Keratinocyte (primary cell): Measurements from ENCODE around the gene C4BPA. TPM values are rescaled to one million over a fixed set of nuclear protein-coding genes. Genes with fewer than 3 reads are reported as not detected.
A peak's percentile ranks its signal among the peaks of the same experiment; 100 is the strongest.

ENCODE experiments used
- DNase-seq: peaks from one replicate; pipeline ENCODE4 v3.0.0-alpha.2; 2011; ENCODE audit warnings: low read depth, missing footprints, low spot score
- FAIRE-seq: peaks from 2 replicates; lab custom pipeline; 2011; peaks lifted over from hg19 to GRCh38; lab: Jason Lieb, UNC
- H2AFZ ChIP-seq: 2 replicates; pipeline ENCODE4 v1.6.0; 2012; ENCODE audit warnings: low read length, control low read depth, inconsistent platforms; ENCODE audit not compliant: control insufficient read depth
- H3K27ac ChIP-seq: 2 replicates; pipeline ENCODE4 v1.5.1; 2011; ENCODE audit warnings: low read length; ENCODE audit not compliant: control insufficient read depth, insufficient read depth
- H3K27me3 ChIP-seq: 3 replicates; pipeline ENCODE4 v1.6.0; 2011; ENCODE audit warnings: low read length; ENCODE audit not compliant: control insufficient read depth, insufficient read depth; ENCODE audit errors: extremely low read depth
- H3K36me3 ChIP-seq, 2 experiments: 2 replicates in 1 of 2; 3 replicates in 1 of 2; pipeline ENCODE4 v1.5.1; 2011; ENCODE audit warnings: low read length in 2 of 2, mild to moderate bottlenecking in 1 of 2; ENCODE audit not compliant: control insufficient read depth in 2 of 2, insufficient read depth in 2 of 2; ENCODE audit errors: extremely low read depth in 1 of 2
- H3K4me1 ChIP-seq: 3 replicates; pipeline ENCODE4 v1.5.1; 2011; ENCODE audit warnings: low read length; ENCODE audit not compliant: control insufficient read depth, insufficient read depth; ENCODE audit errors: extremely low read depth
- H3K4me2 ChIP-seq: 3 replicates; pipeline ENCODE4 v1.6.0; 2011; ENCODE audit warnings: low read depth, low read length; ENCODE audit not compliant: control insufficient read depth, insufficient read depth; ENCODE audit errors: extremely low read depth
- H3K4me3 ChIP-seq, 3 experiments: fragments of 200-600 bp in 1 of 3; sonication (generic) in 1 of 3; 2 replicates in 2 of 3; 3 replicates in 1 of 3; pipeline ENCODE4 v1.5.1; 2011 to 2016; ENCODE audit warnings: low read length in 3 of 3, mild to moderate bottlenecking in 3 of 3, control low read depth in 2 of 3, inconsistent platforms in 1 of 3, low read depth in 1 of 3, mixed read lengths in 1 of 3, mixed run types in 1 of 3, moderate library complexity in 1 of 3; ENCODE audit not compliant: control insufficient read depth in 2 of 3, insufficient read depth in 2 of 3; ENCODE audit errors: extremely low read depth in 1 of 3
- H3K79me2 ChIP-seq: 2 replicates; pipeline ENCODE4 v1.6.0; 2012; ENCODE audit warnings: low read length; ENCODE audit not compliant: control insufficient read depth, insufficient read depth
- H3K9ac ChIP-seq: 3 replicates; pipeline ENCODE4 v1.6.0; 2011; ENCODE audit warnings: low read length; ENCODE audit not compliant: control insufficient read depth, insufficient read depth; ENCODE audit errors: extremely low read depth
- H3K9me1 ChIP-seq: 3 replicates; pipeline ENCODE4 v1.6.0; 2011; ENCODE audit warnings: low read length; ENCODE audit not compliant: control insufficient read depth, insufficient read depth; ENCODE audit errors: extremely low read depth
- H3K9me3 ChIP-seq: 2 replicates; pipeline ENCODE4 v1.5.1; 2012; ENCODE audit warnings: low read depth, low read length; ENCODE audit not compliant: control insufficient read depth
- H4K20me1 ChIP-seq: 3 replicates; pipeline ENCODE4 v1.6.0; 2011; ENCODE audit warnings: low read length; ENCODE audit not compliant: control insufficient read depth, insufficient read depth; ENCODE audit errors: extremely low read depth
- EZH2 ChIP-seq: IDR thresholded peaks from one replicate; pipeline ENCODE4 v1.6.1; 2012; ENCODE audit warnings: inconsistent platforms, mild to moderate bottlenecking, low read length, moderate library complexity
- dilution Hi-C: fragments of 300-500 bp; cut with MboI; formaldehyde crosslinking; loops from one replicate; pipeline ENCODE4 v1.7.0; 2020; ENCODE audit warnings: low sequenced_read_pairs; ENCODE audit not compliant: extremely low pct_ligation_motif_present
- polyA plus RNA-seq, 5 experiments: library from polyadenylated mRNA; depleted of rRNA in 3 of 5; stranded (reverse) in 3 of 5; stranded (forward) in 1 of 5; unstranded in 1 of 5; fragments of >200 nt; gene quantifications; 1 replicate in 1 of 5; 2 replicates in 3 of 5; 3 replicates in 1 of 5; pipeline versions ENCODE4 v1.2.1 to v1.2.3, GENCODE V29; 2011 to 2012; ENCODE audit warnings: missing spikeins in 2 of 5, low read depth in 1 of 5, low replicate concordance in 1 of 5
- TF ChIP-seq, protein P1 (sequence below), 3 experiments: IDR thresholded peaks in 1 of 3; conservative IDR thresholded peaks in 1 of 3; optimal IDR thresholded peaks in 1 of 3; 2 replicates in 2 of 3; 3 replicates in 1 of 3; pipeline versions ENCODE3 to v1.5.1; 2011; ENCODE audit warnings: low read length in 3 of 3, mild to moderate bottlenecking in 3 of 3, moderate library complexity in 2 of 3, control low read depth in 1 of 3, inconsistent platforms in 1 of 3; ENCODE audit not compliant: insufficient read depth in 2 of 3; ENCODE audit errors: extremely low read depth in 1 of 3

The C4BPA gene
- polyA plus RNA-seq, 1 donor (not counting 4 experiments of a cell fraction or from before 2014, with no cell fraction given) = not detected

DNA sequence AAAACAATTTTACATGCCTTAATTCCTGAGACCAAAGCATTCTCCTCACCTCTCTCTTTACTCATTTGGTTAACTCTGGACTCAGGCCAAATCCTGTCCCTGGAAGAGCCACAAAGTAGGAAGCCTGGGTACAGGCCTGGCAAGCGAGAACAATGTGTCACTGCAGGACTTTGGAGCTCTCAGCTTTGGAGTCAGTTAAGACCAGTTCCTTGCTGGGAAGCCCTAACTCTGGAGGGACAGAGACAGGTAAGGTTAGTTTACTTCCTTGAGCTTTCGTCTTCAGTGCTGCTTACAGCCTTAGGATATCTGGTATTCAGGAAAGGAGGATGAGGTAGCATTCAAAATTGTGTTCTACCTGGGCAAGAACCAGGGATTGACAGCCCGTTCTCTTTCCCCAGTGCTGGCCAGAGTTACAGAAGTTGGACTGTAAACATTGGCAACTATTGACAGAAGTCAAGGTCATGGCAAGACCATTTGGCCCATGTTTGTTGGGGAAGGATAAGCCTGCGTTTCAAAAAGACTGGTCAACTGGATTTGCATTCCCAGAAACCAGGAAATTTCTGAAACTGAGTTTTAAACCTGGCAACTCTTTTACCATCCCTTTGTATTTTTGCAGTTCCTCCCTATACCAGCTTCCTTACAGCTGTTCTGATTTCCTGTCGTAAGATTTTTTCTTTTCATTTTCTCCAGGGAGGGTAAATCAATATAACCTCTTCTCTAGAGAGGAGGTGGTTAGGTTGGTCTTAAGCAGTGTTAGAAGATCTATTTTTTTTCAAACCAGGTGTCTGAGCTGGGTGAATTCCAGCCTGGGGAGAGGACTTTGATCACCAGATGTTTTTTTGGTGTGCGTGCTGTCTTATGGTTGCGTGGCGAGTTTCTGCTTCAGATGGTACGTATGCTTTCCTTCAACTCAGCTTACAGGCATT is 15.1 kb upstream of the C4BPA start, which contains the start of gene C4BPB:
C4BPB (plus strand) TSS at position 160 of the 926 bp plus-strand sequence; CDS start at position 832, 672 bp downstream.
- TF ChIP-seq, protein P1, sequence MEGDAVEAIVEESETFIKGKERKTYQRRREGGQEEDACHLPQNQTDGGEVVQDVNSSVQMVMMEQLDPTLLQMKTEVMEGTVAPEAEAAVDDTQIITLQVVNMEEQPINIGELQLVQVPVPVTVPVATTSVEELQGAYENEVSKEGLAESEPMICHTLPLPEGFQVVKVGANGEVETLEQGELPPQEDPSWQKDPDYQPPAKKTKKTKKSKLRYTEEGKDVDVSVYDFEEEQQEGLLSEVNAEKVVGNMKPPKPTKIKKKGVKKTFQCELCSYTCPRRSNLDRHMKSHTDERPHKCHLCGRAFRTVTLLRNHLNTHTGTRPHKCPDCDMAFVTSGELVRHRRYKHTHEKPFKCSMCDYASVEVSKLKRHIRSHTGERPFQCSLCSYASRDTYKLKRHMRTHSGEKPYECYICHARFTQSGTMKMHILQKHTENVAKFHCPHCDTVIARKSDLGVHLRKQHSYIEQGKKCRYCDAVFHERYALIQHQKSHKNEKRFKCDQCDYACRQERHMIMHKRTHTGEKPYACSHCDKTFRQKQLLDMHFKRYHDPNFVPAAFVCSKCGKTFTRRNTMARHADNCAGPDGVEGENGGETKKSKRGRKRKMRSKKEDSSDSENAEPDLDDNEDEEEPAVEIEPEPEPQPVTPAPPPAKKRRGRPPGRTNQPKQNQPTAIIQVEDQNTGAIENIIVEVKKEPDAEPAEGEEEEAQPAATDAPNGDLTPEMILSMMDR (optimal IDR thresholded peaks at IDR 0.05 in 1 of 3, IDR thresholded peaks at IDR 0.05 in 1 of 3, conservative IDR thresholded peaks at IDR 0.05 in 1 of 3; ENCODE audit: extremely low read depth in 1 of 3, insufficient read depth in 2 of 3, low read length in 3 of 3) = no peak
- TF ChIP-seq EZH2 = no peak
- Histone ChIP-seq H3K4me1 (peaks cover 5% of the 10 kb centered on the region), H3K36me3 (no peaks in the 10 kb centered on the region), H2AFZ (no peak within 1 kb of the TSS), H3K27me3 (peaks cover 4% of the 10 kb centered on the region), H3K9me3 (no peaks in the 10 kb centered on the region), H3K27ac (no peak within 1 kb of the TSS), H3K79me2 (no peaks in the 10 kb centered on the region), H3K9ac (no peak within 1 kb of the TSS), H3K4me2 (no peak within 1 kb of the TSS), H3K9me1 (no peaks in the 10 kb centered on the region), H4K20me1 (no peaks in the 10 kb centered on the region), H3K4me3 (no peak within 1 kb of the TSS)
- FAIRE-seq (peak; percentile 29), DNase-seq (no peak)
- dilution Hi-C loops = no loop called here

DNA sequence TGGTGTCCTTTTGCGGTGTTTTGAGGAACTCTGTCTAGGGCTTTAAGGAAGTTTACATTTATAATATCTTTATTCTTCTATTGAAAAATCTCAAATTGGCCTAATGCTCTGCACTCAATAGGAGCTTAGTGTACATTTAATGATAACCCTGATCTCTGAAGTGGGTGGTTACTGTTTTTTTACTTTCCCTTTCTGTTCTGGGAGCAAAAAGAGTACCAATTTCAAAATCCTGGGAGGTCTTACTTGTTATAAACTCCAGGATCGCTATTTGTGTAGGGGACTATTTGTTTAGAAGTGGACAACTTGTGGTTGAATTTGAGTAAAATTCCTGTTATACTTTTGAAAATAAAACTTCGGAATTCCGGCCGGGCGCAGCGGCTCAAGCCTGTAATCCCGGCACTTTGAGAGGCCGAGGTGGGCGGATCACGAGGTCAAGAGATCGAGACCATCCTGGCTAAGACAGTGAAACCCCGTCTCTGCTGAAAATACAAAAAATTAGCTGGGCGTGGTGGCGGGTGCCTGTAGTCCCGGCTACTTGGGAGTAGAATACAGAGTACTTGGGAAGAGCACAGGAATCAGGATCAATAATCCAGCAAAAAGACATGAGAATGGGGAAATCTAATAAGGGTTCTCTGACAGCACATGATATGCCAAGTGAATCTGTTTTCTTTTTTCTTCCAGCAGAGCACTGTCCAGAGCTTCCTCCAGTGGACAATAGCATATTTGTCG is 14.2 kb upstream of the C4BPA start:
- DNase-seq (no peak), FAIRE-seq (no peak)
- Histone ChIP-seq H3K4me2 (no peak overlapping the region), H3K27ac (no peak overlapping the region), H3K9me1 (no peaks in the 10 kb centered on the region), H3K4me1 (peaks cover 5% of the 10 kb centered on the region), H3K36me3 (no peaks in the 10 kb centered on the region), H3K79me2 (no peaks in the 10 kb centered on the region), H3K4me3 (no peak overlapping the region), H4K20me1 (no peaks in the 10 kb centered on the region), H3K9ac (no peak overlapping the region), H3K9me3 (no peaks in the 10 kb centered on the region), H3K27me3 (peaks cover 4% of the 10 kb centered on the region), H2AFZ (no peak overlapping the region)
- dilution Hi-C loops = no loop called here
- TF ChIP-seq, protein P1 (optimal IDR thresholded peaks at IDR 0.05 in 1 of 3, IDR thresholded peaks at IDR 0.05 in 1 of 3, conservative IDR thresholded peaks at IDR 0.05 in 1 of 3; ENCODE audit: extremely low read depth in 1 of 3, insufficient read depth in 2 of 3, low read length in 3 of 3) = no peak
- TF ChIP-seq EZH2 = no peak
